Measurements from ENCODE around the gene CNST.

- TF ChIP-seq THAP7 (CRISPR knock-in tag; IDR thresholded peaks at IDR 0.05), result no peak
- TF ChIP-seq NFE2L1 (tag; IDR thresholded peaks at IDR 0.05; ENCODE audit: borderline replicate concordance, low read depth), result no peak
- TF ChIP-seq SMC3 (conservative IDR thresholded peaks at IDR 0.05; ENCODE audit: insufficient read depth, low read depth, low read length), result no peak
- TF ChIP-seq ZFP30 (CRISPR knock-in tag; IDR thresholded peaks at IDR 0.05; ENCODE audit: borderline replicate concordance), result no peak
- no peak for TF ChIP-seq TCF7L2 (IDR thresholded peaks at IDR 0.05; ENCODE audit: low read depth, low read length)
- TF ChIP-seq NONO (IDR thresholded peaks at IDR 0.05; ENCODE audit: low read depth in 2 of 2, low read length in 1 of 2), result no peak
- no peak for TF ChIP-seq GABPA (tag; conservative IDR thresholded peaks at IDR 0.05; ENCODE audit: low read depth)
- TF ChIP-seq DNMT1 (IDR thresholded peaks at IDR 0.05), result no peak
- TF ChIP-seq ZBTB33 (CRISPR knock-in tag; IDR thresholded peaks at IDR 0.05), result no peak
- no peak for TF ChIP-seq HMGN3 (IDR thresholded peaks at IDR 0.05; ENCODE audit: borderline replicate concordance, extremely low read depth, insufficient read length, low read depth, low read length)
- TF ChIP-seq FOXK1 (CRISPR knock-in tag; IDR thresholded peaks at IDR 0.05; ENCODE audit: borderline replicate concordance), result no peak
These were observed 95.2 kb downstream of the CNST start for GRCh38 chr1:246661451-246661850.

All from K562 (cell line).